ENCODE results near the gene TTLL7.
"Not testable (repeated sequence)": the region's sequence is repeated elsewhere in the genome, so short reads cannot be mapped to it uniquely, and the experiment has no call there.

TTLL7 gene

DNA sequence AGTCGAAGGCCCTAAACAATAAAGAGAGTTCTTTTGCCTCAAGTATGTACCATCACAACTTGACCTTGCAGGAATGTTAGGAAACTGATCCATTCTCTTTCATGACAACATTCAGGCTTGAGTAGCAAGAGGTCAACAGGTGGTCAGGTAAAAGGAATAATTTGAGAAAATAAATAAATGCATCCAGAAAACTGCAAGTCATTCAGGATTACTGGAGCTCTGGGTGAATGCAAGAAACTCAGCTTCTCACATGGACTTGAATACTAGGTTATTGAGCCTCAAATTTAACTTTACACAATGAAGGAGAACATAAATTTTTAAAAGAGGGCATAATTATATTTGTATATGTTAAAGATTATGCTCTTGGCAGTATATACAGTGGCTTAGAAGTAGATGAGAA, 76.5 kb downstream of the TTLL7 start:
- H3K4me1 ChIP-seq (ENCODE audit: control insufficient read depth in 5 of 5, insufficient read depth in 5 of 5, low read length in 5 of 5): no peaks in the 10 kb centered on the region
- no peaks in the 10 kb centered on the region for H3K9me3 ChIP-seq (ENCODE audit: control insufficient read depth in 5 of 5, low read length in 5 of 5)
- H3K27me3 ChIP-seq (ENCODE audit: control insufficient read depth in 5 of 5, insufficient read depth in 4 of 5, low read length in 5 of 5): no peaks in the 10 kb centered on the region
- H3K27ac ChIP-seq (ENCODE audit: low read depth, low read length): no peak overlapping the region
- no peak overlapping the region for H3K4me3 ChIP-seq (ENCODE audit: low read depth in 1 of 5, low read length in 5 of 5)
- H3K9ac ChIP-seq (ENCODE audit: low read length in 5 of 5): no peak overlapping the region
- H3K36me3 ChIP-seq (ENCODE audit: control insufficient read depth in 5 of 5, insufficient read depth in 5 of 5, low read length in 5 of 5): peaks cover 0 to 36% (median 8%) of the 10 kb centered on the region in 5 donors

DNA sequence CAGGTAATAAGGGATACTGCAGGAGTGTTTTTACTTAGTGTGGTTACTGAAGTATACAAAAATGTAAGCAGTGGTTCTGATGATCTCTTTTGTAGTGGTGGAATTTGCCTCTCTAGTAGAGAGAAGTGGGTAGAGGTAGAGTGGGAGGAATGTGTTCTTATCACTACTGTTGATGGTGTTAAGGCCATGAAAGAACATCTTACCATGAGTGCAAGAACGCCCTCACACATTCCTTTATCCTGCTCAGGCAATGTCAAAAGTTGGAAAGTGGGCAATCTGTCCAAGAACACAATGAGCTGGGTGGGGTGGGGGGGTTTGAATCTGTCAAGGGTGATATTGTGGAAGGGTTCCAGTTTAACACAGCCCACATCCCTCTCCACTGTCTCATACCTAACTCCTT, 78.6 kb downstream of the TTLL7 start:
- no peaks in the 10 kb centered on the region for H3K27me3 ChIP-seq (ENCODE audit: control insufficient read depth in 5 of 5, insufficient read depth in 4 of 5, low read length in 5 of 5)
- no peak overlapping the region for H3K4me3 ChIP-seq (ENCODE audit: low read depth in 1 of 5, low read length in 5 of 5)
- no peak overlapping the region for H3K27ac ChIP-seq (ENCODE audit: low read depth, low read length)
- H3K9ac ChIP-seq (ENCODE audit: low read length in 5 of 5): no peak overlapping the region
- peaks cover 0 to 40% (median 8%) of the 10 kb centered on the region in 5 donors for H3K36me3 ChIP-seq (ENCODE audit: control insufficient read depth in 5 of 5, insufficient read depth in 5 of 5, low read length in 5 of 5)
- H3K9me3 ChIP-seq (ENCODE audit: control insufficient read depth in 5 of 5, low read length in 5 of 5): no peaks in the 10 kb centered on the region
- H3K4me1 ChIP-seq (ENCODE audit: control insufficient read depth in 5 of 5, insufficient read depth in 5 of 5, low read length in 5 of 5): no peaks in the 10 kb centered on the region

DNA sequence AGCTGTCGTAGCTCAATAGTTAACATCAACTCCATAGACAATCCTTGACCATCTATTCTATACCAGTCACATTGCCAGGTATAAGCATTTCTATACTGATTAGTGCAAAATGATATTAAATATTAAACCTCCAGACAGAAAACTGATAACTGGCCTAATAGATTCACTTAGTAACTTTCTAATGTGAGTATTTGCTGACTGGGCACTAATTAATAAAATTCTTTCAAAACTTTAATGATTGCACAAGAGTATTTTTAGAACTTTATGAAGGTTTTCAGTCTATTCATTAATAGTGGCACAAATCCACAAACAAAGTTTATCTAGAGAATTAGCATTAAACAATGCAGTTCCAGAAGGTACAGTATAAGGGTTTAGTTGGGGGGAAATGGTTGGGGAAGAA, 79.1 kb downstream of the TTLL7 start:
- Histone ChIP-seq H3K9ac (ENCODE audit: low read length in 5 of 5) (no peak overlapping the region), H3K27ac (ENCODE audit: low read depth, low read length) (no peak overlapping the region), H3K9me3 (ENCODE audit: control insufficient read depth in 5 of 5, low read length in 5 of 5) (no peaks in the 10 kb centered on the region), H3K36me3 (ENCODE audit: control insufficient read depth in 5 of 5, insufficient read depth in 5 of 5, low read length in 5 of 5) (peaks cover 0 to 36% (median 9%) of the 10 kb centered on the region in 5 donors), H3K27me3 (ENCODE audit: control insufficient read depth in 5 of 5, insufficient read depth in 4 of 5, low read length in 5 of 5) (no peaks in the 10 kb centered on the region), H3K4me1 (ENCODE audit: control insufficient read depth in 5 of 5, insufficient read depth in 5 of 5, low read length in 5 of 5) (no peaks in the 10 kb centered on the region), H3K4me3 (ENCODE audit: low read depth in 1 of 5, low read length in 5 of 5) (no peak overlapping the region)

DNA sequence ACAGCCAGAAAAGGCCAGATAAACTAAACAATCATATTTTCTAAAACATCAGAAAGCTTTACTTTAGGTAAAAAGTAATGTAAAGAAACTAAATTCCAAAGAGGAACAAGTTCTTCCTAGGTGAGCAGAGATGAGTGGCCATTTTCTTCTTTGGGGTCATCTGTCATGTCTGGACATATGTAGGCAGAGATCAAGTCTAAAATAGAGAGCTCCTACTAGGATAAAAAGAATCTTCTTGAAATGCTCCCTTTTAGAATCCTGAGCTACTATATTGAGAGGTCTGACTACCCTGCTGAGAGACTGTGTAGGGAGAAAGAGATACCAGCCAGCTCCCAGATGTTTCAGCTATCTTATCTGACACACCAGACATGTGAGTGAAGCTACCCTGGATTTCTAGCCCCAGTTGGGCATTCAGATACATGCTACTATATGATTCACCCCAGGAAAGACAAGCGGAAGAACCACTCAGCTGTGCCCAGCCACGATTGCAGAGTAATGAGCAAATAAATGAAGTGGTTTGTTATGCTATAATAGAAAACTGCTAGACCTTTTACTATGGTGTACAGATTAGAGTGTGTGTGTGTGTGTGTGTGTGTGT, 80.1 kb downstream of the TTLL7 start:
- Histone ChIP-seq H3K9ac (ENCODE audit: low read length in 5 of 5) (no peak overlapping the region), H3K27ac (ENCODE audit: low read depth, low read length) (no peak overlapping the region), H3K4me3 (ENCODE audit: low read depth in 1 of 5, low read length in 5 of 5) (no peak overlapping the region), H3K27me3 (ENCODE audit: control insufficient read depth in 5 of 5, insufficient read depth in 4 of 5, low read length in 5 of 5) (no peaks in the 10 kb centered on the region), H3K36me3 (ENCODE audit: control insufficient read depth in 5 of 5, insufficient read depth in 5 of 5, low read length in 5 of 5) (peaks cover 0 to 30% (median 10%) of the 10 kb centered on the region in 5 donors), H3K9me3 (ENCODE audit: control insufficient read depth in 5 of 5, low read length in 5 of 5) (no peaks in the 10 kb centered on the region), H3K4me1 (ENCODE audit: control insufficient read depth in 5 of 5, insufficient read depth in 5 of 5, low read length in 5 of 5) (no peaks in the 10 kb centered on the region)

DNA sequence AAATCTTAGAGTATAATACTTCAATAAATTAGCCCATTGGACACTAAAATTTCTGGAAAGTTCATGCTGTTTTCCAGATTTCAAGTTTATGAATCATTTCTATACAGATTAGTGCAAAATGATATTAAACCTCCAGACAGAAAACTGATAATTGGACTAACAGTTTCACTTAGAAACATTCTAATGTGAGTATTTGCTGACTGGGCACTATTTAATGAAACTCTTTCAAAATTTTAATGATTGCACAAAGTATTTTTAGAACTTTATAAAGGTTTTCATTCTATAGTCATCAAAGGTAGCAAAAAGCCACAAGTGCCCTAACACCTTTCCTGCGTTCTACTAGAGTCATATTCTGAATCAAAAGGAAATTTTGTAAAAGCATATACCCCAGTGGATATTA, 81.0 kb downstream of the TTLL7 start:
- no peak overlapping the region for H3K27ac ChIP-seq (ENCODE audit: low read depth, low read length)
- H3K4me3 ChIP-seq (ENCODE audit: low read depth in 1 of 5, low read length in 5 of 5): no peak overlapping the region

DNA sequence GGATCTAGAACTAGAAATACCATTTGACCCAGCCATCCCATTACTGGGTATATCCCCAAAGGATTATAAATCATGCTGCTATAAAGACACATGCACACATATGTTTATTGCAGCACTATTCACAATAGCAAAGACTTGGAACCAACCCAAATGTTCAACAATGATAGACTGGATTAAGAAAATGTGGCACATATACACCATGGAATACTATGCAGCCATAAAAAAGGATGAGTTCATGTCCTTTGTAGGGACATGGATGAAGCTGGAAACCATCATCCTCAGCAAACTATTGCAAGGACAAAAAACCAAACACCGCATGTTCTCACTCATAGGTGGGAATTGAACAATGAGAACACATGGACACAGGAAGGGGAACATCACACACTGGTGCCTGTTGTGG, 82.8 kb downstream of the TTLL7 start:
- not testable (repeated sequence) for H3K9me3 ChIP-seq (ENCODE audit: control insufficient read depth in 5 of 5, low read length in 5 of 5); H3K4me3 ChIP-seq (ENCODE audit: low read depth in 1 of 5, low read length in 5 of 5); H3K9ac ChIP-seq (ENCODE audit: low read length in 5 of 5); H3K27me3 ChIP-seq (ENCODE audit: control insufficient read depth in 5 of 5, insufficient read depth in 4 of 5, low read length in 5 of 5); H3K4me1 ChIP-seq (ENCODE audit: control insufficient read depth in 5 of 5, insufficient read depth in 5 of 5, low read length in 5 of 5); H3K27ac ChIP-seq (ENCODE audit: low read depth, low read length)
- peaks cover 0 to 32% (median 14%) of the 10 kb centered on the region in 5 donors for H3K36me3 ChIP-seq (ENCODE audit: control insufficient read depth in 5 of 5, insufficient read depth in 5 of 5, low read length in 5 of 5)

More for the DNA sequence above, 81.0 kb downstream of the TTLL7 start:
- H3K9ac ChIP-seq (ENCODE audit: low read length in 5 of 5): no peak overlapping the region
- no peaks in the 10 kb centered on the region for H3K4me1 ChIP-seq (ENCODE audit: control insufficient read depth in 5 of 5, insufficient read depth in 5 of 5, low read length in 5 of 5)
- peaks cover 0 to 30% (median 10%) of the 10 kb centered on the region in 5 donors for H3K36me3 ChIP-seq (ENCODE audit: control insufficient read depth in 5 of 5, insufficient read depth in 5 of 5, low read length in 5 of 5)
- no peaks in the 10 kb centered on the region for H3K27me3 ChIP-seq (ENCODE audit: control insufficient read depth in 5 of 5, insufficient read depth in 4 of 5, low read length in 5 of 5)
- H3K9me3 ChIP-seq (ENCODE audit: control insufficient read depth in 5 of 5, low read length in 5 of 5): no peaks in the 10 kb centered on the region

DNA sequence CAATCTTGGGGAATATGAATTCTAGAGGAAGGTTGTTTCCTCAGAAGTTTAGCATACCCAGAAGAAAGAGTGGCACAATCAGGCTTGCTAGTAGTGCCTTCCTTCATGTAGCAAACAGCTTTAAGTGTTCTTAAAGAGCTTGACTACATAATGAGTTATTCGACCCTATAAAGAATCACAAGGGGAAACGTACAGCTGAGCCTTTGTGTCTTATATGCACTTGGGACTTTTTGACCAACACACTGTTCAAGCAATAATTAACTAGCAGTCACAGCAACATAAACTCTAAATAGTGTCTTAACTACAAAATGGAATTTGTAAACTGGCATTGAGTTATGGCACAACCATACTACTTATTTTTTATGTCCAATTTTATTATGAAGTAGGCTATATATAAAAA, 86.1 kb downstream of the TTLL7 start:
- H3K4me1 ChIP-seq (ENCODE audit: control insufficient read depth in 5 of 5, insufficient read depth in 5 of 5, low read length in 5 of 5): no peaks in the 10 kb centered on the region
- H3K27me3 ChIP-seq (ENCODE audit: control insufficient read depth in 5 of 5, insufficient read depth in 4 of 5, low read length in 5 of 5): no peaks in the 10 kb centered on the region
- H3K27ac ChIP-seq (ENCODE audit: low read depth, low read length): no peak overlapping the region
- no peaks in the 10 kb centered on the region for H3K9me3 ChIP-seq (ENCODE audit: control insufficient read depth in 5 of 5, low read length in 5 of 5)
- peaks cover 0 to 17% (median 6%) of the 10 kb centered on the region in 5 donors for H3K36me3 ChIP-seq (ENCODE audit: control insufficient read depth in 5 of 5, insufficient read depth in 5 of 5, low read length in 5 of 5)
- no peak overlapping the region for H3K9ac ChIP-seq (ENCODE audit: low read length in 5 of 5)
- H3K4me3 ChIP-seq (ENCODE audit: low read depth in 1 of 5, low read length in 5 of 5): no peak overlapping the region

DNA sequence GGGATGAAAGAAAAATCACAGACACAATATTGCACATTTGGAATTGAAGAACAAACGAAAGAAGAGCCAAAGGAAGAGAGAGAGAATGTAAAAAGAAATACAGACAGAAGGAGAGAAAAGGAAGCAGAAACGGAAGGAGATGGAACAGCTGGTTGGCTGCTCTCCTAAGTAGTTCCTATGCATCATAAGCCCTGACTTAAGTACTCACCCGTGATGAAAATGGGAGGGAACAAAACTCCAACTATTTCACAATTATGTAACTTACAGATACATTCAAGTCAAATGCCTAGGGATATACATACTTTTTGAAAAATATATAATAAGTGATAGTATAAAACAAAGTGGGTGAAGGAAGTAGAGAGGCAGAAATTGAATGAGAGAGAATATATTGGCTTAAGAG, 88.5 kb downstream of the TTLL7 start:
- Histone ChIP-seq H3K4me3 (ENCODE audit: low read depth in 1 of 5, low read length in 5 of 5) (no peak overlapping the region), H3K4me1 (ENCODE audit: control insufficient read depth in 5 of 5, insufficient read depth in 5 of 5, low read length in 5 of 5) (no peaks in the 10 kb centered on the region), H3K36me3 (ENCODE audit: control insufficient read depth in 5 of 5, insufficient read depth in 5 of 5, low read length in 5 of 5) (peaks cover 0 to 12% (median 4%) of the 10 kb centered on the region in 5 donors), H3K27ac (ENCODE audit: low read depth, low read length) (no peak overlapping the region), H3K27me3 (ENCODE audit: control insufficient read depth in 5 of 5, insufficient read depth in 4 of 5, low read length in 5 of 5) (no peaks in the 10 kb centered on the region), H3K9me3 (ENCODE audit: control insufficient read depth in 5 of 5, low read length in 5 of 5) (no peaks in the 10 kb centered on the region), H3K9ac (ENCODE audit: low read length in 5 of 5) (no peak overlapping the region)

DNA sequence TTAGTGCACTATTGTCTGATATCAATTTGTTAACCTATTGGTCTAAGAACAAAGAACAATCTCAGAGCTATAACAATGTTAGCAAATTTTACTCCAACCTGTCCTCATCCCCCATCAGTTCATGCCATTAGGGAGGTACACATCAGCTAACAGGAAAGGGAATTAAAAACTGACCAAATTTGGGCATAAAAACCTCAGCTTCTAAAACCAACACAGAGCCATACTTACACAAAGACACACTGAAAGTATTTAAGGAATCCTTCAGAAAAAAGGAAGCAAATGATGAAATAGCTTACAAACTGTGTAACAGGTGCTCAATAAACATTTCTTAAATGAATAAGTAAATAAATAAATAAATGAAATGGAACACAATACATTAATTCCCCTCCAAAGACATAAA, 89.2 kb downstream of the TTLL7 start:
- Histone ChIP-seq H3K9me3 (ENCODE audit: control insufficient read depth in 5 of 5, low read length in 5 of 5) (no peaks in the 10 kb centered on the region), H3K4me3 (ENCODE audit: low read depth in 1 of 5, low read length in 5 of 5) (no peak overlapping the region), H3K27ac (ENCODE audit: low read depth, low read length) (no peak overlapping the region), H3K4me1 (ENCODE audit: control insufficient read depth in 5 of 5, insufficient read depth in 5 of 5, low read length in 5 of 5) (no peaks in the 10 kb centered on the region), H3K36me3 (ENCODE audit: control insufficient read depth in 5 of 5, insufficient read depth in 5 of 5, low read length in 5 of 5) (peaks cover 0 to 12% (median 4%) of the 10 kb centered on the region in 5 donors), H3K27me3 (ENCODE audit: control insufficient read depth in 5 of 5, insufficient read depth in 4 of 5, low read length in 5 of 5) (no peaks in the 10 kb centered on the region), H3K9ac (ENCODE audit: low read length in 5 of 5) (no peak overlapping the region)

DNA sequence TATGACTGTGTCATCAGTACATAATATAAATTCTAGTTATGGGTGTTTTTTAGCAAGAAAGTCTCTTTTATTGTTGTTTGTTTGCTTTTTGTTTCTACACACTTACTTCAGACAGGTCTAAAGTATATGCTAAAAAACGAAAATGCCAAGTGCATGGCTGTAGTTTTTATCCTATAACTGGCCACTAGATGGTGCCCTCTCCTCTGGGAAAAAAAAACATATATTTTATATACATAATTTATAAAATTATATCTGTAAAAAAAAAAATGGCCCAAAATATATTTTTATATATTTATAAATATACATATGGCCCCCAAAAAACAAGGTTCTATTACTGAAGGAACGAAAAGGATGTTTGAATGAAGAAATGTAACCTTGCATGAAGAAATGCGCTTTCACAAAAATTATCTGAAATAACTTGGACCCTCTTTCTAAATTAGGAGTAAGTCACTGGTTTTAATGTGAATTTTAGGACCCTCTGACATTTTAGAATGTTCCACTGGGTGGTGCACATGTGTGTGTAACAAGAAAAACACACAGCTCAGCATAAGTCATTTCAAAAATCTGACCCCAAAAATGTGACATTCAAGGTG, 93.5 kb downstream of the TTLL7 start:
- Histone ChIP-seq H3K4me1 (ENCODE audit: control insufficient read depth in 5 of 5, insufficient read depth in 5 of 5, low read length in 5 of 5) (no peaks in the 10 kb centered on the region), H3K27me3 (ENCODE audit: control insufficient read depth in 5 of 5, insufficient read depth in 4 of 5, low read length in 5 of 5) (no peaks in the 10 kb centered on the region), H3K36me3 (ENCODE audit: control insufficient read depth in 5 of 5, insufficient read depth in 5 of 5, low read length in 5 of 5) (peaks cover 0 to 6% (median 3%) of the 10 kb centered on the region in 5 donors), H3K27ac (ENCODE audit: low read depth, low read length) (no peak overlapping the region), H3K9me3 (ENCODE audit: control insufficient read depth in 5 of 5, low read length in 5 of 5) (no peaks in the 10 kb centered on the region), H3K4me3 (ENCODE audit: low read depth in 1 of 5, low read length in 5 of 5) (no peak overlapping the region), H3K9ac (ENCODE audit: low read length in 5 of 5) (no peak overlapping the region)

All from subcutaneous abdominal adipose tissue (tissue), 5 donors.